Activated CD4-positive, alpha-beta memory T cell treated with anti-CD3 and anti-CD28 coated beads, Interleukin-2, amount 10 ng/mL, durations not matched to agents 7 days and 5 days (primary cell): ENCODE results near the gene NR1D1. TPM values are rescaled to one million over a fixed set of nuclear protein-coding genes. Genes with fewer than 3 reads are reported as not detected.

Source experiments
- CTCF ChIA-PET: fragments of 350-600 bp; sonication (Branson Sonifier 250); formaldehyde crosslinking; loops from one replicate; lab custom pipeline; 2021; ENCODE audit warnings: antibody characterized with exemption, inconsistent platforms; lab: Charles Lee
- POLR2A ChIA-PET: fragments of 350-600 bp; sonication (Branson Sonifier 250); formaldehyde crosslinking; loops from one replicate; lab custom pipeline; 2021; ENCODE audit warnings: antibody characterized with exemption; lab: Charles Lee
- DNase-seq: peaks from one replicate; pipeline ENCODE4 v3.0.0-alpha.2; 2020
- H3K27ac Mint-ChIP-seq: one replicate; pipeline ENCODE4 v1.8.0; 2021; ENCODE audit warnings: mild to moderate bottlenecking, mixed read lengths
- H3K27me3 Mint-ChIP-seq: one replicate; pipeline ENCODE4 v1.8.0; 2021; ENCODE audit warnings: mixed read lengths
- H3K36me3 Mint-ChIP-seq: one replicate; pipeline ENCODE4 v1.8.0; 2021; ENCODE audit warnings: low read depth, mixed read lengths
- H3K4me1 Mint-ChIP-seq: one replicate; pipeline ENCODE4 v1.8.0; 2021; ENCODE audit warnings: mixed read lengths
- H3K4me3 Mint-ChIP-seq: one replicate; pipeline ENCODE4 v1.8.0; 2021; ENCODE audit warnings: mild to moderate bottlenecking, mixed read lengths
- H3K9me3 Mint-ChIP-seq: one replicate; pipeline ENCODE4 v1.8.0; 2021; ENCODE audit warnings: mixed read lengths
- total RNA-seq, 2 experiments: library from RNA; stranded (reverse); gene quantifications; one replicate each; pipeline ENCODE4 v1.2.3, GENCODE V29; 2021

NR1D1 gene
- total RNA-seq, 2 experiments from 2014 or later: 5.2 to 5.9 TPM

DNA sequence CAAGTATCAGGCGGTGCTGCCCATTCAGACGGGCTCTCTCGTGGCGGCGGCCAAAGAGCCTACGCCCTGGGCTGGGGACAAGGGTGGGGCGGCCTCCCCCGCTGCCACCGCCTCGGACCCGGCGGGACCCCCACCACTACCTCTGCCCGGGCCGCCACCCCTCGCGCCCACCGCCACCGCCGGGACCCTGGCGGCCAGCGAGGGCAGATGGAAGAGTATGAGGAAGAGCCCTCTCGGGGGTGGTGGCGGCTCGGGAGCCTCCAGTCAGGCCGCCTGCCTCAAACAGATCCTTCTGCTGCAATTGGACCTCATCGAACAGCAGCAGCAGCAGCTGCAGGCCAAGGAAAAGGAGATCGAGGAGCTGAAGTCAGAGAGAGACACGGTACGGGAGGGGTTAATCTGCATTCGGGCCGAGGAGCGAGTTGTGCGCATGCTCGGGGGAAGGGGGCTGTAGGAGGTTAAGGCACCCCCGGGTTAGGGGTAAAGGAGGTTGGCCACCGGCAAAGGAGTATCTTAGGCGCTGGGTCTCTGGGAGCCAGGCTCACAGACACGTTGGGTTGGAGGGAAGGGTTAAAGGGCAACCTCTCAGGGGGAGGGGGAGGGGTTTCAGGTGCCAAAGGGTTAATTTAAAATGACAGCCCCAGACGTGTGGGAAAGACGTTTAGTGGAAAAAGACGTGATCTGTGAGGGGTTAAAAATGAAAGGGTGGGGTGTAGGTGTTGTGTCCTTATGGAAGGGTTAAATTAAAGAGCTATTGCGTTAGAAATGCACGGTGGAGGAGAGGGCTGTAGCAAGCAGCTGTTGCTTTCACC lies 22.8 kb upstream of the NR1D1 start:
- H3K4me3 Mint-ChIP-seq: peak overlapping the region; percentile 96
- H3K36me3 Mint-ChIP-seq: peaks cover 43% of the 10 kb centered on the region
- no peaks in the 10 kb centered on the region for H3K9me3 Mint-ChIP-seq
- peak overlapping the region; percentile 86 for H3K27ac Mint-ChIP-seq
- ChIA-PET CTCF (interaction anchor here (0.8 to 4.1 kb wide), 10 partner anchors 8 to 96 kb away, joined by 3 to 75 read pairs (median 6); partner anchors contain the start of genes NR1D1 and WIPF2), POLR2A (interaction anchor here (1.0 to 5.6 kb wide), 25 partner anchors 10 to 161 kb away, joined by 3 to 132 read pairs (median 6); partner anchors contain the start of genes CASC3, MED24, NR1D1 and PSMD3)
- DNase-seq: peak; percentile 67
- H3K27me3 Mint-ChIP-seq: no peaks in the 10 kb centered on the region
- H3K4me1 Mint-ChIP-seq: peaks cover 42% of the 10 kb centered on the region

DNA sequence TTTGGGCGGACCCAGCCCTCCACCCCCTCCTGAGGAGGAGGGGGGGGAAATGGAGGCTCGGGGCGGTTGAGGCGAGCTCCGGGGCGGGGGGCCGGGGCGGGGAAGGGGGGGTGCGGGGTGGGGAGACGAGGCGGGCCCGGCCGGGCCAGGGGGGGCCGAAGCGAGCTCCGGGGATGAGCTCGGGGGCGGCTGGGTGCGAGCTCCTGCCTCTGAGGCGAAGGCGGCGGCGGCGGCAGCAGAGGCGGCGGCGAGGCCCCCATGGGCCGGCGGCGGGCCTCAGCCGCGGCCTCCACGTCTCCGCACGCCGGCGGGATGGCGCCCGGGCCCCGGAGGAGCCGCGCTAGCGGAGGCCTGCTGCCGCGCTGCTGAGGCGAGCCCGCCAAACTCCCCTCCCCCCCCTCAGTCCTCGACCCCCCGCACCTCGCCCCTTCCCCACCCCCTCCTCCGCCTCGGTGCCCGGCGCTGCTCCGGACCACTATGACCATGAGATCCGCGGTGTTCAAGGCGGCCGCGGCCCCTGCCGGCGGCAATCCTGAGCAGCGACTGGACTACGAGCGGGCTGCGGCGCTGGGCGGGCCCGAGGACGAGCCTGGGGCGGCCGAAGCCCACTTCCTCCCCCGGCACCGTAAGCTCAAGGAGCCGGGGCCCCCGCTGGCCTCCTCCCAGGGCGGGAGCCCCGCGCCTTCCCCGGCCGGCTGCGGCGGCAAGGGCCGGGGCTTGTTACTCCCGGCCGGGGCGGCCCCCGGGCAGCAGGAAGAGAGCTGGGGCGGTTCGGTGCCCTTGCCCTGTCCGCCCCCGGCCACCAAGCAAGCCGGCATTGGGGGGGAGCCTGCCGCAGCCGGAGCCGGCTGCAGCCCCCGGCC lies 22.0 kb upstream of the NR1D1 start:
- ChIA-PET CTCF (interaction anchor here (0.7 to 4.1 kb wide), 6 partner anchors 11 to 195 kb away, joined by 3 to 75 read pairs (median 9); partner anchors contain the start of genes NR1D1 and WIPF2), POLR2A (interaction anchor here (0.6 to 5.6 kb wide), 22 partner anchors 10 to 166 kb away, joined by 3 to 132 read pairs (median 6); partner anchors contain the start of genes CASC3, CDC6, MED24 and NR1D1)
- Mint-ChIP-seq H3K27ac (no peak overlapping the region), H3K4me1 (peaks cover 42% of the 10 kb centered on the region), H3K27me3 (no peaks in the 10 kb centered on the region), H3K4me3 (peak overlapping the region; percentile 78), H3K36me3 (peaks cover 36% of the 10 kb centered on the region), H3K9me3 (no peaks in the 10 kb centered on the region)
- DNase-seq: peak; percentile 42

- Mint-ChIP-seq H3K9me3 (no peaks in the 10 kb centered on the region), H3K27me3 (no peaks in the 10 kb centered on the region), H3K27ac (peak within 1 kb of the TSS; percentile 74), H3K4me1 (peaks cover 39% of the 10 kb centered on the region), H3K4me3 (peak within 1 kb of the TSS; percentile 78), H3K36me3 (peaks cover 30% of the 10 kb centered on the region)
- ChIA-PET CTCF (interaction anchor here (1.0 to 4.1 kb wide), 6 partner anchors 9 to 46 kb away, joined by 5 to 75 read pairs (median 8); partner anchors contain the start of genes CASC3 and NR1D1), POLR2A (interaction anchor here (0.8 to 5.6 kb wide), 13 partner anchors 9 to 141 kb away, joined by 3 to 132 read pairs (median 6); partner anchors contain the start of genes CASC3, NR1D1 and PSMD3)
- peak; percentile 86 for DNase-seq
Observed at GRCh38 chr17:40121181-40122135, 21.1 kb upstream of the NR1D1 start, which contains the start of gene MSL1. Gene MSL1 (plus strand): TSS chr17:40121971. CDS start chr17:40122613, 642 bp downstream.

- no peaks in the 10 kb centered on the region for H3K27me3 Mint-ChIP-seq
- CTCF ChIA-PET: interaction anchor here (0.7 to 7.4 kb wide), 6 partner anchors 8 to 77 kb away, joined by 4 to 141 read pairs (median 59); partner anchors contain the start of gene NR1D1
- peaks cover under 1% of the 10 kb centered on the region for H3K36me3 Mint-ChIP-seq
- no peak overlapping the region for H3K4me3 Mint-ChIP-seq
- DNase-seq: no peak
- H3K27ac Mint-ChIP-seq: no peak overlapping the region
- POLR2A ChIA-PET: interaction anchor here (1.4 to 6.9 kb wide), 3 partner anchors 9 to 62 kb away, joined by 3 to 132 read pairs (median 40); partner anchors contain the start of genes CASC3, MSL1 and RAPGEFL1
- H3K9me3 Mint-ChIP-seq: no peaks in the 10 kb centered on the region
- peaks cover 43% of the 10 kb centered on the region for H3K4me1 Mint-ChIP-seq
Observed at GRCh38 chr17:40115101-40115436, 14.7 kb upstream of the NR1D1 start.

- Mint-ChIP-seq H3K27me3 (no peaks in the 10 kb centered on the region), H3K27ac (peak overlapping the region; percentile 68), H3K4me1 (peaks cover 54% of the 10 kb centered on the region), H3K9me3 (no peaks in the 10 kb centered on the region), H3K4me3 (peak overlapping the region; percentile 76), H3K36me3 (no peaks in the 10 kb centered on the region)
- POLR2A ChIA-PET: interaction anchor here (0.6 to 6.9 kb wide), 19 partner anchors 9 to 705 kb away, joined by 3 to 132 read pairs (median 6); partner anchors contain the start of genes CASC3, CDC6, MED24 and MSL1
- CTCF ChIA-PET: interaction anchor here (0.6 to 7.4 kb wide), 36 partner anchors 10 to 1309 kb away, joined by 3 to 141 read pairs (median 8); partner anchors contain the start of genes CASC3, CSF3, MED24 and MSL1
- DNase-seq: no peak
Observed at GRCh38 chr17:40113907-40114245, 13.5 kb upstream of the NR1D1 start.

- POLR2A ChIA-PET: interaction anchor here (0.6 to 6.9 kb wide), 25 partner anchors 8 to 705 kb away, joined by 3 to 132 read pairs (median 4); partner anchors contain the start of genes CASC3, CDC6, MED24 and MSL1
- H3K4me3 Mint-ChIP-seq: peak overlapping the region; percentile 76
- peaks cover 57% of the 10 kb centered on the region for H3K4me1 Mint-ChIP-seq
Observed at GRCh38 chr17:40113110-40113906, 12.9 kb upstream of the NR1D1 start.

GRCh38 chr17:40112718-40113109 lies 12.3 kb upstream of the NR1D1 start:
- no peaks in the 10 kb centered on the region for H3K27me3 Mint-ChIP-seq
- ChIA-PET CTCF (interaction anchor here (0.5 to 7.4 kb wide), 52 partner anchors 8 to 364 kb away, joined by 3 to 141 read pairs (median 6); partner anchors contain the start of genes CASC3, CDC6, CSF3 and MED24), POLR2A (interaction anchor here (0.7 to 6.9 kb wide), 22 partner anchors 8 to 233 kb away, joined by 3 to 132 read pairs (median 6); partner anchors contain the start of genes CASC3, CDC6, MED24 and MSL1)
- peaks cover 60% of the 10 kb centered on the region for H3K4me1 Mint-ChIP-seq
- peak overlapping the region; percentile 76 for H3K4me3 Mint-ChIP-seq
- H3K36me3 Mint-ChIP-seq: no peaks in the 10 kb centered on the region
- no peaks in the 10 kb centered on the region for H3K9me3 Mint-ChIP-seq
- no peak overlapping the region for H3K27ac Mint-ChIP-seq
- DNase-seq: no peak

More at GRCh38 chr17:40113110-40113906, 12.9 kb upstream of the NR1D1 start:
- Mint-ChIP-seq H3K27me3 (no peaks in the 10 kb centered on the region), H3K9me3 (no peaks in the 10 kb centered on the region), H3K36me3 (no peaks in the 10 kb centered on the region), H3K27ac (peak overlapping the region; percentile 68)
- DNase-seq: peak; percentile 95
- CTCF ChIA-PET: interaction anchor here (0.5 to 7.4 kb wide), 55 partner anchors 8 to 1309 kb away, joined by 3 to 141 read pairs (median 6); partner anchors contain the start of genes CASC3, CDC6, CSF3 and MED24

DNA sequence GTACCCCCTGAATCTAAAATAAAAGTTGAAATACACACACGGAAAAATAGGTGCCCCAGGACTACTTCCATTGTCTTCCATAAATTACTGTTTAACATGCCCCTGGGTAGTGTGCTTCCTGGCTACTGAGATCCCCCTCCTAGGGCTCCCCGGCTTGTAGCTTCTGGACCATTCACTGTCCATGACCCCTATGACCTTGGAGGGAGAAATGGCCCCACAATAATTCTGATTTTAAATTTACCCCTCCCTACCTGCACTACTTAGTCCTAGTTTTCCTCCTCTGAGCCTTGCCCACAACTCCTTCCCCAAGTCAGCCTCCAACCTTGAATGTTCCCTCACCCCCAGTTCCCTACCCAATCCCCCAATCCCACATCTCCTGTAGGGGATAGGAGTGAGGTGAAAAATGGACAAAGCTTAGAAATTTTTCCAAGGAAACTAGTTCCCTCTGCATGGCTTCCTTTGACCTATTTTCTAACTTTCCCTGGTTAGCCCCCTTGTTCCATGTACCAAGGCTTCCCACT lies 11.9 kb upstream of the NR1D1 start:
- Mint-ChIP-seq H3K9me3 (no peaks in the 10 kb centered on the region), H3K36me3 (no peaks in the 10 kb centered on the region), H3K4me3 (no peak overlapping the region), H3K27ac (peak overlapping the region; percentile 4), H3K4me1 (peaks cover 64% of the 10 kb centered on the region), H3K27me3 (no peaks in the 10 kb centered on the region)
- no peak for DNase-seq
- ChIA-PET POLR2A (interaction anchor here (1.1 to 6.9 kb wide), 15 partner anchors 9 to 233 kb away, joined by 3 to 132 read pairs (median 10); partner anchors contain the start of genes CASC3, MED24, MSL1 and NR1D1), CTCF (interaction anchor here (0.7 to 7.4 kb wide), 39 partner anchors 9 to 250 kb away, joined by 3 to 141 read pairs (median 7); partner anchors contain the start of genes CASC3, CSF3, MED24 and MSL1)

GRCh38 chr17:40111221-40112128 lies 11.1 kb upstream of the NR1D1 start:
- Mint-ChIP-seq H3K27ac (peak overlapping the region; percentile 44), H3K36me3 (no peaks in the 10 kb centered on the region), H3K4me3 (peak overlapping the region; percentile 4), H3K27me3 (no peaks in the 10 kb centered on the region), H3K4me1 (peaks cover 72% of the 10 kb centered on the region), H3K9me3 (no peaks in the 10 kb centered on the region)
- CTCF ChIA-PET: interaction anchor here (0.6 to 7.4 kb wide), 25 partner anchors 12 to 597 kb away, joined by 3 to 141 read pairs (median 8); partner anchors contain the start of genes CASC3, MED24, MSL1 and NR1D1
- peak; percentile 78 for DNase-seq
- POLR2A ChIA-PET: interaction anchor here (1.3 to 6.9 kb wide), 8 partner anchors 9 to 57 kb away, joined by 5 to 132 read pairs (median 9); partner anchors contain the start of genes CASC3, MED24, MSL1 and NR1D1
